GM12865 (cell line): ENCODE data around the gene LHFPL2.

Experiments
- DNase-seq: peaks from one replicate; pipeline ENCODE4 v3.0.0; 2010; ENCODE audit warnings: low read depth
- H3K4me3 ChIP-seq: 2 replicates; pipeline ENCODE4 v1.5.1; 2011; ENCODE audit warnings: mild to moderate bottlenecking, low read depth, low read length, control low read depth
- TF ChIP-seq, protein P1 (sequence below): IDR thresholded peaks from 2 replicates; pipeline ENCODE4 v1.5.1; 2011; ENCODE audit warnings: low read length, control low read depth, low read depth, inconsistent platforms; ENCODE audit not compliant: insufficient read depth; ENCODE audit errors: missing control alignments

Gene LHFPL2

DNA sequence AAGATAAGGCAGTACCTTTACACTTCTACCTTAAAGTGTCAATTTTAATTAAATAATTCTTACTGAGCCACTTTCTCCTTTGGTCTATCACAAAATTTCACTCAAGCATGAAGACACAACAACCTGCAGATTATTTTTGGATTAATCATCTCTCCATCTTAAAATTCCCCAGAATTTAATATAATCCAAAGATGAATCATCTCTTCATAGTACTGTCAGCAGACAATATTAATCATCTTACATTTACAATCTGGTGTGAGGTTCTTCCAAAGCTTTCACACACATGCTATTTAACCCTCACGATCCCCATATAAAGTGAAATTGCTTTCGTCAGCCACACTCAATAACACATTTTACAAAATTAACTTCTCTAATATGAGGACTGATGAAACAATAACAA is 43.0 kb downstream of the LHFPL2 start:
- no peak overlapping the region for H3K4me3 ChIP-seq
- DNase-seq: no peak
- TF ChIP-seq, protein P1, sequence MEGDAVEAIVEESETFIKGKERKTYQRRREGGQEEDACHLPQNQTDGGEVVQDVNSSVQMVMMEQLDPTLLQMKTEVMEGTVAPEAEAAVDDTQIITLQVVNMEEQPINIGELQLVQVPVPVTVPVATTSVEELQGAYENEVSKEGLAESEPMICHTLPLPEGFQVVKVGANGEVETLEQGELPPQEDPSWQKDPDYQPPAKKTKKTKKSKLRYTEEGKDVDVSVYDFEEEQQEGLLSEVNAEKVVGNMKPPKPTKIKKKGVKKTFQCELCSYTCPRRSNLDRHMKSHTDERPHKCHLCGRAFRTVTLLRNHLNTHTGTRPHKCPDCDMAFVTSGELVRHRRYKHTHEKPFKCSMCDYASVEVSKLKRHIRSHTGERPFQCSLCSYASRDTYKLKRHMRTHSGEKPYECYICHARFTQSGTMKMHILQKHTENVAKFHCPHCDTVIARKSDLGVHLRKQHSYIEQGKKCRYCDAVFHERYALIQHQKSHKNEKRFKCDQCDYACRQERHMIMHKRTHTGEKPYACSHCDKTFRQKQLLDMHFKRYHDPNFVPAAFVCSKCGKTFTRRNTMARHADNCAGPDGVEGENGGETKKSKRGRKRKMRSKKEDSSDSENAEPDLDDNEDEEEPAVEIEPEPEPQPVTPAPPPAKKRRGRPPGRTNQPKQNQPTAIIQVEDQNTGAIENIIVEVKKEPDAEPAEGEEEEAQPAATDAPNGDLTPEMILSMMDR: no peak

DNA sequence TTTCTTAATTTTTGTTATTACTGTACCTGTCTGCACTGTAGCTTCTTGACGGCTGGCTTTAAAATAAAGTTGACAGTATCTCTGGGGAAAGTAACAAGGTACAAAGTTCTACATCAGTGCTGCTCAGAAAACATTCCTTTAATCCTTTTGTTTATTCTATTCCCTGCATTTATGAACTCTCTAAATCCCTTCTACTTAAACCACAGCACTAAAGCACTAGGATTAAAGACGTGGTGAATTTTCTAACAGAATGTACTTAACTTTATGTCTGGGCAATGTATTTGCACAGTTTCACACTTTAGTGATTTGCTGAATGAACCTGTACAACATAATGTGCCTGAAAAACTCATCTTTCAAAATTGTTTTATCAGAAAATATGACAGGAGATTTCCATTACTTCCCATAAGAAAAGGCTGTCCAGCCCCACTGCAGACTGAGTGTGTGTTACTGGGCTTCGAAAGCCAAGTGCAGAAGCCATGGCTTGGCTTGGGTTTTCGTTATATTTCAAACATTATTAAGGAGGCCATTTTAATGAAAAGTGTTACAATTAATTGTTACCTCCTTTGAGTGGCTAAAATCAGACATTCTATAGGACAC is 43.8 kb downstream of the LHFPL2 start:
- H3K4me3 ChIP-seq: no peak overlapping the region
- DNase-seq: no peak
- TF ChIP-seq, protein P1: no peak

DNA sequence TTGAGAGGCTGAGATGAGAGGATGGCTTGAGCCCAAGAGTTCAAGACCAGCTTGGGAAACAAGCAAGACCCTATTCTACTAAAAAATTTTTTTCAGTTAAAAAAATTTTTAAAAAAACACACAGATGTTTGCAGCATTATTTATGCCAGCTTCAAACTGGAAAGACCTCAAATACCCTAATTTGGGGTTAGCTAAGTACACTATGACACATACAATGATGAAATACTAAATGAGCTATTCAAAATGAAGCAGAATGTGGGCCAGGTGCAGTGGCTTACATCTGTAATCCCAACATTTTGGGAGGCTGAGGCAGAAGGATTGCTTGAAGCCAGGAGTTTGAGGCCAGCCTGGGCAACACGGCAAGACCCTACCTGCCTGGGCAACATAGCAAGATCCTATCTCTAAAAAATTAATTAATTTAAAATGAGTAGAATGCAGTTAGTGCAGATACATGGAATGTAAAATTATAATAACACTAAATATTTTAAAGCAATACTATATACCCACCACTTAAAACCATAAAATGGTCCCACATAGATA is 44.9 kb downstream of the LHFPL2 start:
- no peak for DNase-seq
- TF ChIP-seq, protein P1: no peak
- no peak overlapping the region for H3K4me3 ChIP-seq

DNA sequence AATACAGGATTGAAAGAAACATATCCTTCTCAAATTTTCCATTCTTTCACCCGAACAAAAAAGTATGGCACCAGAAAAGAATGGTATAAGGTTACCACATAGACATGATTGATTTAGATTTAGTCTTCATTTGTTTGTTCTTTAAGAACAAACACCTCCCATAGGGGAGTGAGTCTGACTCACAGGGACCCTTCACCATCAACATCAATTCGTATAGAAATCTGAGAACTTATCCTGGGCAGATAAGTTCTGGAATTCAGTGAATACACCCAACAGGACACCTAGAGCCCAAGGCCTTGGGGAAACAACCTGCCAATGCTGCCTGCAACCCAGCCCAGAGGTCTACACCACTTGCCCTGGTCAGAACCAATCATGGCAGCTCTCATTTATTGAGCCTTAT is 46.2 kb downstream of the LHFPL2 start:
- no peak for DNase-seq
- no peak overlapping the region for H3K4me3 ChIP-seq
- TF ChIP-seq, protein P1: no peak

DNA sequence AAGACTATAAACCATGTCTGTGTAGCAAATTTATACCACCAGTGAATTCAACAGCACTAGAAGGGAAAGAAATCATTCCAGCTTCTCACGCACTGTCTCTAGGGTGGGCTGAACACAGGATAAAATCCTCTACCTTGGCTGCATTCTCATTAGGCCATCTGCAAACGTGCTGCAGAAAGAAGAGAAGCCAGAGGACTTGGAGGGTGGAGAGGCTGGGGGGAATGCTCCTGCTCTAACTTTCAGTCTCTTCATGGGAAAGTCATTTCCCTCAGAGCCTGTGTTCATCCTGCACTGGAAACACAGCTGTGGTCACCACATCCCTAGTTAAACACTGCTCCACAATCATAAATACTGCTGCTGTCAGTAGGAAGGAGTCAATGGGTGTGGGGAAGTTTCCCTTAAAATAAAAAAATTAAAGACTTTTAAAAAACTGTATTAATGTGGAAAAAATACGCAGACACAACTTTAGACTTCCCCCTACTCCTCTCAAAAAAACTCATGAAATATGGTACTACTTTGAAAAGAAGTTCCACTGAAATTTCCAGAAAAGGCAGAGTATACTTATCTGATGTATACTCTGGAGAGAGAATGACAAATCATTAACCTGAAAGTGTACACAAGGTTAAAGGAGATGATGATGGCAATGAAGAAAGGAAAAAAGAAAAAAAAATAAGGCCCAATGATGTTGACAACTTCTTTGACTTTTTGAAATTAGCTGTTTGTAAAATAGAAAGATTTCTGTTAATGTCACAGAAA is 46.8 kb downstream of the LHFPL2 start:
- DNase-seq: no peak
- TF ChIP-seq, protein P1: no peak

DNA sequence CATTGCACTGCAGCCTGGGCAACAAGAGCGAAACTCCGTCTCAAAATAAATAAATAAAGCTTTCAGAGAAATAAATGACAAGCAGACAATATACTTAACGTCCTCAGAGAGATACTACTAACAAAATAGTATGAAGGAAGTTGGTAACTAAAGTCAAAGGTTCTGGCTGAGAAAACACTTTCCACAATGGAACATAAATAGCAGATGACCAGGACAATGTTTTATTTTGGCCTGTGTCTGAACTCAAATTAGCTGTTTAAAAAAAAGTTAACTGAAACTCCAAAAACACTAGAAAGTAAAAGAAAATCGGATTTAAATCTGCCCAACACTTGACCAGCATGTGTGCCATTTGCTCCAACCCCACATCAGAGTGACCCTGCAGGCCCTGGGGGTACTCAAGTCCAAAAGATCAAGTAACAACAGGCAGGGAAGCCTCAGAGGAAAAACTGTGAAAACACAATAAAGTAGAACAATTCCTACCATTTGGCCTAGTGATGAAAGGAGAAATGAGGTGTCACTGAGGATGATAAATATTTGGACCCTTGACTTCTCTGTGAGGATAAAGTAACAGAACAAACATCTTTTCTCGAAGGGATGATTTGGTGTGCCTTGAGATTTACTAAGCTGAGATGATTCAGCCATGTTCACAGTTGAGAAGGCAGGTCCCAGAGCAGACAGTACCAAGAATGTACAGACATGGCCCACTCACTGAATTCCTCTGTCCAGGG is 47.7 kb downstream of the LHFPL2 start:
- DNase-seq: no peak
- TF ChIP-seq, protein P1: no peak
- no peak overlapping the region for H3K4me3 ChIP-seq

More for the DNA sequence above, 46.8 kb downstream of the LHFPL2 start:
- no peak overlapping the region for H3K4me3 ChIP-seq
